ENCODE measurements around the gene HAVCR2.
"Not testable (repeated sequence)": the region's sequence is repeated elsewhere in the genome, so short reads cannot be mapped to it uniquely, and the experiment has no call there.

Gene HAVCR2

GRCh38 chr5:157088342-157088990 is 20.4 kb downstream of the HAVCR2 start:
- no peak for DNase-seq (ENCODE audit: low read depth in 2 of 2)

- no peak for DNase-seq (ENCODE audit: low read depth in 2 of 2)
Observed at GRCh38 chr5:157086751-157087359, 22.0 kb downstream of the HAVCR2 start.

DNA sequence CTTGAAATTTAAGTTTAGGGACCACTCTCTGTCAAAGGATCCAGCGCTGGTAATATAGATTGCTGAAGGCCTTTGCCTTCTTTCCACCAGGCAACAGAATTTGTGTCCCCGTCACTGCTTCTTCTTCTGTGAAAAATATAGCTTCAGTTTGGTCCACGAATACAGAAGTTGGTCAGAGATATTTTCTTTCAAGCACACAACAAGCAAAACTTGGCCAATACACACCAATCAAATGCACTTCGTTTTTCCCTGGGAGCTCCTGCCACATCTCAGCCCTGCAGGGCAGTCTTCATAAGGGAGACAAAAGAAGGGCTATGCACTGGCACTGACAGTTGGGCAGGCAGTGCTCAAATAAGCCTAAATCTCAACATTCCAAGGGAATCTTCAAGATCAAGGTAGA is 22.9 kb downstream of the HAVCR2 start:
- DNase-seq (ENCODE audit: low read depth in 2 of 2) = no peak

- DNase-seq (ENCODE audit: low read depth in 2 of 2) = no peak
Observed at GRCh38 chr5:157080286-157080685, 28.6 kb downstream of the HAVCR2 start.

DNA sequence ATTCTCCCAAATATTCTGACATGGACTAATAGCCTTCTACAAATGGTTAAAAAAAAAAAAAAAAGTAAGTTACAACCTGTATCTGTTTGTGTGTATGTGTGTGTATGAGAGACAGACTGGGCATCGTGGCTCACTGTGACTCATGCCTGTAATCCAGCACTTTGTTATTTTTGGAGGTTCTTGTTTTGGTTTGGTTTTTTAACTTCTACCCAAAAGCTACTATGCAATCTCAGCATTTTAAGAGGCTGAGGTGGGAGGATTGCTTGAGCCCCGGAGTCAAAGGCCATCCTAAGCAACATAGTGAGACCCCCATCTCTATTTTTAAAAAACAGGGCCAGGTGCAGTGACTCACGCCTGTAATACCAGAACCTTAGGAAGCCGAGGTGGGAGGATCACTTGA is 32.3 kb downstream of the HAVCR2 start:
- DNase-seq (ENCODE audit: low read depth in 2 of 2) = no peak

GRCh38 chr5:157072508-157072907 is 36.3 kb downstream of the HAVCR2 start:
- DNase-seq (ENCODE audit: low read depth in 2 of 2) = no peak

GRCh38 chr5:157069949-157070348 is 38.9 kb downstream of the HAVCR2 start:
- no peak for DNase-seq (ENCODE audit: low read depth in 2 of 2)

- DNase-seq (ENCODE audit: low read depth in 2 of 2) = no peak
Observed at GRCh38 chr5:157068785-157069184, 40.1 kb downstream of the HAVCR2 start.

- no peak for DNase-seq (ENCODE audit: low read depth in 2 of 2)
Observed at GRCh38 chr5:157068339-157068738, 40.5 kb downstream of the HAVCR2 start.

GRCh38 chr5:157067005-157067404 is 41.8 kb downstream of the HAVCR2 start:
- DNase-seq (ENCODE audit: low read depth in 2 of 2) = no peak

DNA sequence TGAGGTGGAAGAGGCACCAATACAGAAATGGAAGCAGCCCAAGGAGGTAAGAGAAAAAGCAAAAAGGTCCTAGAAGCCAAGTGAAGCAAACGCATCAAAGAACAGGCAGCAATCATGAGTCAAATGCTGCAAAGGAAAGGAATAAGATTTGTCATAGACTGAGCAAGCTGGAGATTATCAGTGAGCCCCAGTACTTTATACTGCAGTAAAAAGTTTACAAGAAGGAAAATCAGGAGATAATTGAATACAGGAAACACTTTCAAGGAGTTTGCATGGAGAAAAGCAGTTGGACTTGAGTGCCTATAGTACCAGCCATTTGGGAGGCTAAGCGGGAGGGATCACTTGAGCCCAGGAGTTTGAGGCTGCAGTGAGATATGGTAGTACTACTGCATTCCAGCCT is 42.8 kb downstream of the HAVCR2 start:
- no peak for DNase-seq (ENCODE audit: low read depth in 2 of 2)

DNA sequence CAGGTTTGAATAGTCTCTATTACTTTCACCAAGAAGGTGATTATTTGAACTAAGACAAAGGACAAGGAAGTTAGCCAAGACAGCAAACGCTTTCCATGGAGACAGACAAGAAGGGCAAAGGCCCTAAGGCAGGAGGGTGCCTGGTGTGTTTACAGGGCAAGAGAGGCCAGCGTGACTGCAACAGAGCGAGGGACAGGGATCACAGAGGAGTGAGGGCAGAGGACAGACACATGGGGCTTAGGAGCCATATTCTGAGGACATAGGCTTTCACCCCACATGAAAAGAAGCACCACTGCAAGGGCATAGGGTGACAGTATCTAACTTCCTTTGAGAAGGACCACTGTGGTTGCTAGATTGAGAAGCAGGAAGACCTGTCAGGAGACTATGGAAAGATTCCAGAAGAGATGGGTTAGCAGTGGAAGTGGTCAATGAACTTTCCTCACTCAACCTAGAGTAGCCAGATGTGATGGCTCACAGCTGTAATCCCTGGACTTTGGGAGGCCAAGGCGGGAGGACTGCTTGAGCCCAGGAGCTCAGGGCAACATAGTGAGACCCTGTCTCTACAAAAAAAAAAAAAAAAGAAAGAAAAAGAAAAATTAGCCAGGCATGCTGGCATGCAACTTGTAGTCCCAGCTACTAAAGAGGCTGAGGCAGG is 44.9 kb downstream of the HAVCR2 start:
- no peak for DNase-seq (ENCODE audit: low read depth in 2 of 2)

GRCh38 chr5:157059891-157060290 is 49.0 kb downstream of the HAVCR2 start:
- DNase-seq (ENCODE audit: low read depth in 2 of 2) = no peak

- DNase-seq (ENCODE audit: low read depth in 2 of 2) = no peak
Observed at GRCh38 chr5:157059093-157059539, 49.7 kb downstream of the HAVCR2 start, which contains the start of gene HAVCR1. HAVCR1 (minus strand) TSS chr5:157059116; CDS start chr5:157057943, 1,173 bp downstream.

DNA sequence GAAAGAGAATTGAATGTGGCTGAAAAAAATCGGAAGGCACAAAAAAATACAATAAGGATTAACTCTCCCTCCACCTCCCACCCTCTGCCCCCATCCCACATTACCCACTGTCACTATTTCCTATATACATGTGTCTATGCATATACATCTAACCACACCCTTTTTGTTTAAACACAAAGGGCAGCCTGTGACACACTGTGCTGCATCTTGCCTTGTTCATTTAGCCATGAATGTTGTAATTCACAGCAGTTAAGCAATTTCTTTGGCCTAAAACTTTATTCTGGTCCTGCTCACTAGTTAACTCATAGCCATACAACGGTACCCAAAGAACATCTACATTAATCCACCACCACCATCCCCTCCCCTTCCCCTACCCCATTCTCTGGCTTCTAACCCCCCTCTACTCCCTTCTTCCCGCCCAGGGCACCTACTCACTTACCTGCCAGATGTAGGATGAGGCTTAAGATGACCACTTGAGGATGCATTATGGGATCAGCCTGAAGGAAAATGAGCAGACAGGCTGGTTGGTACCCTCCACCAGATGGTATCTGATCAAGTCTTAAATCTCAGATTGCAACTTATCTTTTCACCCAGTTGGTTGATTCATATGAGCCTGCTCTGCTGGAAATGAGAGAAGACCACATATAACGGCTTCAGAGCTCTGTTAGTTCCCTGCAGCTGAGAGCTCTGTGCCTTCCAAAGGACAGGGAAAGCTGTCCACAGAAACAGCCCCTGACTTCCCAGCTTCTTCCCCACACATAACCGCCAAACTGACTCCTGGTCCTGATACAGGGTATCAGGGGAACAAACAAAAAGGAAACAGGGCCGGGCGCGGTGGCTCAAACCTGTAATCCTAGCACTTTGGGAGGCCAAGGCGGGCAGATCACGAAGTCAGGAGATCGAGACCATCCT is 51.1 kb downstream of the HAVCR2 start:
- no peak for DNase-seq (ENCODE audit: low read depth in 2 of 2)

- not testable (repeated sequence) for DNase-seq (ENCODE audit: low read depth in 2 of 2)
Observed at GRCh38 chr5:157056848-157057247, 52.0 kb downstream of the HAVCR2 start.

GRCh38 chr5:157051604-157052245 is 57.1 kb downstream of the HAVCR2 start:
- DNase-seq (ENCODE audit: low read depth in 2 of 2) = no peak

DNA sequence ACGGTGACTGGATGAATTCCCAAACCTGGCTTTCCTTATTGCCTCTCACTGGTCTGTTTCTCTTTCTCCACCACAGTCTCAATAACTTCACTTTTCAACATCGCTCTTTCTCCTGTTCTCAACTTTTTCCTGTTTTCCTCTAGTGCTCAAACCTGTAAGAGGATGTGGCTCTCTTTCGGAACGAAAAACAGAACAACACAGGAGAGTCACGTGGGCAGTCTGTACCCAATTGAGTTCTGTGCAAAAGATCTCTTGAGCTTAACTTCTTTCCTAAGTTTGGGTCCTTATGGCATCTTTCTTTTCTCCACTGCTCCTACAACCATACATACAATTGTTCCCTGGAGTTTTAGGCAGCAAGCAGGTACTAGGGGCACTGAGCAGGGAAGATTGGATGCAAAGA is 58.8 kb downstream of the HAVCR2 start:
- no peak for DNase-seq (ENCODE audit: low read depth in 2 of 2)

DNA sequence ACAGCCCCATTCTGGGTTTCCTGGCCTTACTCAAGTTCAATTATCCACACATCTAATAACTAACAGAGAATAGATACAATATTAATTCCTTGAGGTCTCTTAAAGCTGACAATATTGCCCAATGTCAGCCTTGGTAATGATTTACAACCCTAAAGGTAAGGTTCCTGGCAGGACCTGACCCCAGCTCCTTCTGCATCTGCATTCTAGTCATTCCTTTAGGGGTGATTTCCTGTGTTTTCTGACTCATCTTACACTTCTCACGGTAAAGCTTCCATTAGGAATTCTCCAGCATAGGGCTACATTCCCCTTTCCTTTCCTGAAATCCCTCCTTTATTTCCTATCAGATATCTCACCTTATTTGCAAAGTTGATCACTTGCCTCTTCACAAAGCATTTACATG is 59.2 kb downstream of the HAVCR2 start:
- no peak for DNase-seq (ENCODE audit: low read depth in 2 of 2)

GRCh38 chr5:157047898-157048297 is 60.9 kb downstream of the HAVCR2 start:
- no peak for DNase-seq (ENCODE audit: low read depth in 2 of 2)

- not testable (repeated sequence) for DNase-seq (ENCODE audit: low read depth in 2 of 2)
Observed at GRCh38 chr5:157047016-157047415, 61.8 kb downstream of the HAVCR2 start.

All from stimulated activated CD4-positive, alpha-beta T cell treated with anti-CD3 and anti-CD28 coated beads, Interleukin-1b, Interleukin-23, amount 100 ng/mL, for 1 hour (primary cell).